Measurements from ENCODE around the gene PAQR6. TPM values are rescaled to one million over a fixed set of nuclear protein-coding genes. Genes with fewer than 3 reads are reported as not detected.

The PAQR6 gene
- total RNA-seq (10 to 100 TPM; 42.6 to 43.1 TPM), polyA plus RNA-seq (ENCODE audit: insufficient read length in 2 of 2) (100 to 1,000 TPM; 191 to 206 TPM)
- long read RNA-seq, donor 1, transcript PAQR6-211 (7 exons, 2,029 nt): major isoform, 10 of 41 reads
- long read RNA-seq, donor 1, transcript PAQR6-201 (8 exons, 1,908 nt): minor isoform, 9 of 41 reads
- long read RNA-seq, donor 1, partial matches to known transcripts: 5 of 41 reads
- long read RNA-seq, donor 1, other reads (novel, unspliced or antisense): 15 of 41 reads
- long read RNA-seq, donor 2, partial matches to known transcripts: 9 of 10 reads
- long read RNA-seq, donor 2, other reads (novel, unspliced or antisense): 0 of 10 reads
- long read RNA-seq, donor 3, partial matches to known transcripts: 5 of 11 reads
- long read RNA-seq, donor 3, other reads (novel, unspliced or antisense): 0 of 11 reads
- long read RNA-seq, donor 4: 0 reads

- peak within 1 kb of the TSS; percentile 96 for H3K27ac ChIP-seq (ENCODE audit: low read depth, low read length)
- H3K36me3 ChIP-seq (ENCODE audit: control insufficient read depth, insufficient read depth, low read length): peaks cover 83% of the 10 kb centered on the region
- peaks cover 6% of the 10 kb centered on the region for H3K27me3 ChIP-seq (ENCODE audit: control insufficient read depth, insufficient read depth, low read length)
- no peaks in the 10 kb centered on the region for H3K9me3 ChIP-seq (ENCODE audit: control insufficient read depth, insufficient read depth, low read length)
- peaks cover 85% of the 10 kb centered on the region for H3K4me1 ChIP-seq (ENCODE audit: control insufficient read depth, insufficient read depth, low read length)
- DNase-seq (ENCODE audit: low read depth in 4 of 6, low spot score in 6 of 6): peak; percentile 44 to 92 (median 72)
- 23% methylated on average over 11 of the region's 16 CpGs for WGBS (ENCODE audit: insufficient coverage)
- peak within 1 kb of the TSS; percentile 36 for H3K4me3 ChIP-seq (ENCODE audit: low read depth, low read length)
These were observed at the start of gene PAQR6 for GRCh38 chr1:156247460-156248322. TSS of gene PAQR6 (minus strand) at chr1:156248056. CDS start at chr1:156246731, 1,325 bp downstream.

GRCh38 chr1:156295391-156295947 lies 47.6 kb upstream of the PAQR6 start, which contains the start of gene GLMP:
TSS of gene GLMP (minus strand) at chr1:156295679. CDS start at chr1:156295645, 34 bp downstream.
- H3K36me3 ChIP-seq (ENCODE audit: control insufficient read depth, insufficient read depth, low read length): peaks cover 24% of the 10 kb centered on the region
- no peaks in the 10 kb centered on the region for H3K27me3 ChIP-seq (ENCODE audit: control insufficient read depth, insufficient read depth, low read length)
- H3K9me3 ChIP-seq (ENCODE audit: control insufficient read depth, insufficient read depth, low read length): no peaks in the 10 kb centered on the region
- H3K4me3 ChIP-seq (ENCODE audit: low read depth, low read length): peak within 1 kb of the TSS; percentile 89
- DNase-seq (ENCODE audit: low read depth in 4 of 6, low spot score in 6 of 6): peak in 3 of 6 donors; percentile 46 to 89 (median 88)
- H3K4me1 ChIP-seq (ENCODE audit: control insufficient read depth, insufficient read depth, low read length): peaks cover 21% of the 10 kb centered on the region
- no peak within 1 kb of the TSS for H3K27ac ChIP-seq (ENCODE audit: low read depth, low read length)
- 3% methylated on average over 13 of the region's 17 CpGs for whole genome bisulfite sequencing (ENCODE audit: insufficient coverage)

- H3K27ac ChIP-seq (ENCODE audit: low read depth, low read length): no peak overlapping the region
- no peak overlapping the region for H3K4me3 ChIP-seq (ENCODE audit: low read depth, low read length)
- no peaks in the 10 kb centered on the region for H3K27me3 ChIP-seq (ENCODE audit: control insufficient read depth, insufficient read depth, low read length)
- peaks cover 21% of the 10 kb centered on the region for H3K4me1 ChIP-seq (ENCODE audit: control insufficient read depth, insufficient read depth, low read length)
- WGBS (ENCODE audit: insufficient coverage): 94% methylated on average over 6 of the region's 9 CpGs
- peaks cover 26% of the 10 kb centered on the region for H3K36me3 ChIP-seq (ENCODE audit: control insufficient read depth, insufficient read depth, low read length)
- no peaks in the 10 kb centered on the region for H3K9me3 ChIP-seq (ENCODE audit: control insufficient read depth, insufficient read depth, low read length)
- no peak for DNase-seq (ENCODE audit: low read depth in 4 of 6, low spot score in 6 of 6)
These were observed 46.0 kb upstream of the PAQR6 start for GRCh38 chr1:156293895-156294294.

GRCh38 chr1:156293098-156293434 lies 45.2 kb upstream of the PAQR6 start:
- no peak overlapping the region for H3K27ac ChIP-seq (ENCODE audit: low read depth, low read length)
- DNase-seq (ENCODE audit: low read depth in 4 of 6, low spot score in 6 of 6): no peak
- 94% methylated on average over 8 of the region's 8 CpGs for WGBS (ENCODE audit: insufficient coverage)
- H3K9me3 ChIP-seq (ENCODE audit: control insufficient read depth, insufficient read depth, low read length): no peaks in the 10 kb centered on the region
- H3K27me3 ChIP-seq (ENCODE audit: control insufficient read depth, insufficient read depth, low read length): no peaks in the 10 kb centered on the region
- no peak overlapping the region for H3K4me3 ChIP-seq (ENCODE audit: low read depth, low read length)
- H3K36me3 ChIP-seq (ENCODE audit: control insufficient read depth, insufficient read depth, low read length): peaks cover 24% of the 10 kb centered on the region
- H3K4me1 ChIP-seq (ENCODE audit: control insufficient read depth, insufficient read depth, low read length): peaks cover 21% of the 10 kb centered on the region

- peaks cover 21% of the 10 kb centered on the region for H3K4me1 ChIP-seq (ENCODE audit: control insufficient read depth, insufficient read depth, low read length)
- peak overlapping the region; percentile 61 for H3K4me3 ChIP-seq (ENCODE audit: low read depth, low read length)
- DNase-seq (ENCODE audit: low read depth in 4 of 6, low spot score in 6 of 6): peak in 5 of 6 donors; percentile 39 to 87 (median 52)
- 10% methylated on average over 32 of the region's 37 CpGs for WGBS (ENCODE audit: insufficient coverage)
- no peaks in the 10 kb centered on the region for H3K9me3 ChIP-seq (ENCODE audit: control insufficient read depth, insufficient read depth, low read length)
- peaks cover 25% of the 10 kb centered on the region for H3K36me3 ChIP-seq (ENCODE audit: control insufficient read depth, insufficient read depth, low read length)
- no peaks in the 10 kb centered on the region for H3K27me3 ChIP-seq (ENCODE audit: control insufficient read depth, insufficient read depth, low read length)
- H3K27ac ChIP-seq (ENCODE audit: low read depth, low read length): peak overlapping the region; percentile 88
These were observed 43.6 kb upstream of the PAQR6 start for GRCh38 chr1:156291226-156292061.

GRCh38 chr1:156289857-156290256 lies 42.0 kb upstream of the PAQR6 start:
- Histone ChIP-seq H3K27ac (ENCODE audit: low read depth, low read length) (no peak overlapping the region), H3K27me3 (ENCODE audit: control insufficient read depth, insufficient read depth, low read length) (no peaks in the 10 kb centered on the region), H3K4me1 (ENCODE audit: control insufficient read depth, insufficient read depth, low read length) (peaks cover 15% of the 10 kb centered on the region), H3K4me3 (ENCODE audit: low read depth, low read length) (no peak overlapping the region), H3K36me3 (ENCODE audit: control insufficient read depth, insufficient read depth, low read length) (peaks cover 39% of the 10 kb centered on the region), H3K9me3 (ENCODE audit: control insufficient read depth, insufficient read depth, low read length) (no peaks in the 10 kb centered on the region)
- DNase-seq (ENCODE audit: low read depth in 4 of 6, low spot score in 6 of 6): no peak

- no peaks in the 10 kb centered on the region for H3K27me3 ChIP-seq (ENCODE audit: control insufficient read depth, insufficient read depth, low read length)
- DNase-seq (ENCODE audit: low read depth in 4 of 6, low spot score in 6 of 6): no peak
- no peaks in the 10 kb centered on the region for H3K9me3 ChIP-seq (ENCODE audit: control insufficient read depth, insufficient read depth, low read length)
- H3K4me3 ChIP-seq (ENCODE audit: low read depth, low read length): no peak overlapping the region
- H3K36me3 ChIP-seq (ENCODE audit: control insufficient read depth, insufficient read depth, low read length): peaks cover 18% of the 10 kb centered on the region
- no peak overlapping the region for H3K27ac ChIP-seq (ENCODE audit: low read depth, low read length)
- H3K4me1 ChIP-seq (ENCODE audit: control insufficient read depth, insufficient read depth, low read length): peaks cover 16% of the 10 kb centered on the region
- WGBS (ENCODE audit: insufficient coverage): 93% methylated on average over 5 of the region's 8 CpGs
These were observed 38.2 kb upstream of the PAQR6 start for GRCh38 chr1:156286061-156286460.

GRCh38 chr1:156285437-156285836 lies 37.6 kb upstream of the PAQR6 start:
- no peaks in the 10 kb centered on the region for H3K27me3 ChIP-seq (ENCODE audit: control insufficient read depth, insufficient read depth, low read length)
- peaks cover 14% of the 10 kb centered on the region for H3K4me1 ChIP-seq (ENCODE audit: control insufficient read depth, insufficient read depth, low read length)
- WGBS (ENCODE audit: insufficient coverage): 91% methylated on average over 21 of the region's 21 CpGs
- H3K36me3 ChIP-seq (ENCODE audit: control insufficient read depth, insufficient read depth, low read length): peaks cover 18% of the 10 kb centered on the region
- no peak for DNase-seq (ENCODE audit: low read depth in 4 of 6, low spot score in 6 of 6)
- no peaks in the 10 kb centered on the region for H3K9me3 ChIP-seq (ENCODE audit: control insufficient read depth, insufficient read depth, low read length)
- H3K27ac ChIP-seq (ENCODE audit: low read depth, low read length): no peak overlapping the region
- H3K4me3 ChIP-seq (ENCODE audit: low read depth, low read length): no peak overlapping the region

- H3K4me1 ChIP-seq (ENCODE audit: control insufficient read depth, insufficient read depth, low read length): peaks cover 14% of the 10 kb centered on the region
- peaks cover 18% of the 10 kb centered on the region for H3K36me3 ChIP-seq (ENCODE audit: control insufficient read depth, insufficient read depth, low read length)
- no peak overlapping the region for H3K4me3 ChIP-seq (ENCODE audit: low read depth, low read length)
- no peaks in the 10 kb centered on the region for H3K9me3 ChIP-seq (ENCODE audit: control insufficient read depth, insufficient read depth, low read length)
- DNase-seq (ENCODE audit: low read depth in 4 of 6, low spot score in 6 of 6): no peak
- WGBS (ENCODE audit: insufficient coverage): 89% methylated on average over 4 of the region's 4 CpGs
- H3K27ac ChIP-seq (ENCODE audit: low read depth, low read length): no peak overlapping the region
- no peaks in the 10 kb centered on the region for H3K27me3 ChIP-seq (ENCODE audit: control insufficient read depth, insufficient read depth, low read length)
These were observed 36.9 kb upstream of the PAQR6 start for GRCh38 chr1:156284757-156285156.

All from spinal cord (tissue), 10 donors.